Cardiac muscle cell (in vitro differentiated cells and primary cell): Measurements from ENCODE around the gene LRIG1. TPM values are rescaled to one million over a fixed set of nuclear protein-coding genes. Genes with fewer than 3 reads are reported as not detected.

Experiments used
- DNase-seq, 2 donors: peaks; one replicate each; pipeline versions ENCODE4 v3.0.0 to v3.0.0-alpha.2; 2010 to 2017; ENCODE audit warnings: low read depth in 1 of 2, low spot score in 1 of 2
- H3K27ac ChIP-seq: fragments of 200-600 bp; sonication (generic); 2 replicates; pipeline ENCODE4 v1.5.1; 2016
- H3K27me3 ChIP-seq: fragments of 200-600 bp; sonication (generic); 2 replicates; pipeline ENCODE4 v1.6.0; 2016; ENCODE audit warnings: control low read depth
- H3K36me3 ChIP-seq: fragments of 200-600 bp; sonication (generic); 2 replicates; pipeline ENCODE4 v1.5.1; 2016; ENCODE audit warnings: control low read depth
- H3K4me1 ChIP-seq: fragments of 200-600 bp; sonication (generic); 2 replicates; pipeline ENCODE4 v1.8.1; 2017; ENCODE audit warnings: low read depth, mild to moderate bottlenecking, mixed run types
- H3K4me3 ChIP-seq: fragments of 200-600 bp; sonication (generic); 2 replicates; pipeline ENCODE4 v1.5.1; 2016; ENCODE audit warnings: mild to moderate bottlenecking
- H3K9me3 ChIP-seq: fragments of 200-600 bp; sonication (generic); 2 replicates; pipeline ENCODE4 v1.5.1; 2017; ENCODE audit warnings: low read depth, mild to moderate bottlenecking, control low read depth
- CTCF ChIP-seq: IDR thresholded peaks from 2 replicates; pipeline ENCODE4 v1.5.1; 2012; ENCODE audit warnings: low read depth, mild to moderate bottlenecking, low read length
- polyA plus RNA-seq: library from polyadenylated mRNA; unstranded; fragments of >200 nt; fragmentation: Nextera tagmentation; extraction: Ambion mirVana; gene quantifications from 2 replicates; pipeline ENCODE4 v1.2.1, GENCODE V29; 2016
- total RNA-seq: library from RNA; depleted of rRNA; stranded (reverse); fragments of >200 nt; gene quantifications from 2 replicates; pipeline ENCODE4 v1.2.3, GENCODE V29; 2016

The LRIG1 gene
- total and polyA plus RNA-seq, 2 experiments from 2014 or later, result 27.8 to 51.1 TPM

- Histone ChIP-seq H3K4me3 (no peak overlapping the region), H3K9me3 (no peaks in the 10 kb centered on the region), H3K27me3 (no peaks in the 10 kb centered on the region), H3K27ac (peak overlapping the region; percentile 36), H3K36me3 (no peaks in the 10 kb centered on the region), H3K4me1 (peaks cover 23% of the 10 kb centered on the region)
- TF ChIP-seq CTCF, result no peak
- DNase-seq, result no peak
Measured at GRCh38 chr3:66410976-66411375, 89.8 kb downstream of the LRIG1 start.

GRCh38 chr3:66409771-66410754 is 90.8 kb downstream of the LRIG1 start:
- H3K36me3 ChIP-seq, result no peaks in the 10 kb centered on the region
- TF ChIP-seq CTCF, result no peak
- H3K9me3 ChIP-seq, result no peaks in the 10 kb centered on the region
- peak overlapping the region; percentile 80 for H3K27ac ChIP-seq
- no peak overlapping the region for H3K4me3 ChIP-seq
- no peaks in the 10 kb centered on the region for H3K27me3 ChIP-seq
- H3K4me1 ChIP-seq, result peaks cover 16% of the 10 kb centered on the region
- no peak for DNase-seq

- peaks cover 16% of the 10 kb centered on the region for H3K4me1 ChIP-seq
- no peaks in the 10 kb centered on the region for H3K9me3 ChIP-seq
- peak; percentile 58 to 63 for DNase-seq
- no peak overlapping the region for H3K4me3 ChIP-seq
- TF ChIP-seq CTCF, result peak; percentile 94
- H3K27ac ChIP-seq, result no peak overlapping the region
- no peaks in the 10 kb centered on the region for H3K27me3 ChIP-seq
- peaks cover 3% of the 10 kb centered on the region for H3K36me3 ChIP-seq
Measured at GRCh38 chr3:66407611-66408218, 93.1 kb downstream of the LRIG1 start.

GRCh38 chr3:66406831-66407610 is 93.8 kb downstream of the LRIG1 start:
- Histone ChIP-seq H3K9me3 (no peaks in the 10 kb centered on the region), H3K27me3 (no peaks in the 10 kb centered on the region), H3K4me3 (no peak overlapping the region), H3K36me3 (peaks cover 3% of the 10 kb centered on the region), H3K4me1 (peaks cover 16% of the 10 kb centered on the region), H3K27ac (no peak overlapping the region)
- TF ChIP-seq CTCF, result no peak
- DNase-seq, result no peak

- Histone ChIP-seq H3K27ac (no peak overlapping the region), H3K4me3 (no peak overlapping the region), H3K27me3 (no peaks in the 10 kb centered on the region), H3K9me3 (no peaks in the 10 kb centered on the region), H3K4me1 (peaks cover 12% of the 10 kb centered on the region), H3K36me3 (peaks cover 3% of the 10 kb centered on the region)
- DNase-seq, result no peak
- TF ChIP-seq CTCF, result no peak
Measured at GRCh38 chr3:66406163-66406562, 94.7 kb downstream of the LRIG1 start.
